Stimulated activated CD4-positive, alpha-beta T cell treated with anti-CD3 and anti-CD28 coated beads, TNF-alpha, amount 100 ng/mL, for 4 hours (primary cell): ENCODE measurements around the gene G2E3.
"Not testable (repeated sequence)": the region's sequence is repeated elsewhere in the genome, so short reads cannot be mapped to it uniquely, and the experiment has no call there.

Source experiments
- DNase-seq, 3 experiments: peaks; one replicate each; pipeline ENCODE4 v3.0.0-alpha.2; 2020; ENCODE audit warnings: low read depth in 3 of 3

G2E3 gene

GRCh38 chr14:30558675-30559555 lies at the start of gene G2E3:
Gene G2E3, plus strand, starts transcription at chr14:30559158. Its CDS starts 21,922 bp downstream, at chr14:30581080.
- DNase-seq, result peak; percentile 75 to 84 (median 76)

- DNase-seq, result no peak
These were observed 41.2 kb upstream of the G2E3 start for GRCh38 chr14:30517737-30518136.

- DNase-seq, result no peak
These were observed 39.9 kb upstream of the G2E3 start for GRCh38 chr14:30518867-30519560.

- DNase-seq, result no peak
These were observed 39.0 kb upstream of the G2E3 start for GRCh38 chr14:30519961-30520360.

GRCh38 chr14:30520536-30520935 lies 38.4 kb upstream of the G2E3 start:
- no peak for DNase-seq

GRCh38 chr14:30521899-30522736 lies 36.8 kb upstream of the G2E3 start:
- DNase-seq, result no peak

- no peak for DNase-seq
These were observed 33.1 kb upstream of the G2E3 start for GRCh38 chr14:30525833-30526232.

- DNase-seq, result no peak
These were observed 31.8 kb upstream of the G2E3 start for GRCh38 chr14:30527196-30527595.

GRCh38 chr14:30528119-30528518 lies 30.8 kb upstream of the G2E3 start:
- no peak for DNase-seq

GRCh38 chr14:30528778-30529642 lies 29.9 kb upstream of the G2E3 start:
- no peak for DNase-seq

- no peak for DNase-seq
These were observed 26.7 kb upstream of the G2E3 start for GRCh38 chr14:30532264-30532663.

GRCh38 chr14:30533126-30533525 lies 25.8 kb upstream of the G2E3 start:
- DNase-seq, result no peak

GRCh38 chr14:30541318-30541717 lies 17.6 kb upstream of the G2E3 start:
- DNase-seq, result no peak

- DNase-seq, result not testable (repeated sequence)
These were observed 12.2 kb upstream of the G2E3 start for GRCh38 chr14:30546735-30547134.

- no peak for DNase-seq
These were observed 11.4 kb upstream of the G2E3 start for GRCh38 chr14:30547388-30548048.

GRCh38 chr14:30550335-30550734 lies 8.6 kb upstream of the G2E3 start:
- DNase-seq, result no peak

GRCh38 chr14:30551460-30551859 lies 7.5 kb upstream of the G2E3 start:
- no peak for DNase-seq

- DNase-seq, result no peak
These were observed 5.5 kb upstream of the G2E3 start for GRCh38 chr14:30553311-30553989.

- no peak for DNase-seq
These were observed 640 bp upstream of the G2E3 start for GRCh38 chr14:30558362-30558674.

- no peak for DNase-seq
These were observed 707 bp downstream of the G2E3 start for GRCh38 chr14:30559638-30560091.
